Right forelimb (tissue), 1 donor: Measurements from ENCODE around the gene COL25A1.

Experiments used
- DNase-seq: peaks from one replicate; pipeline ENCODE4 v3.0.0-alpha.2; 2018

COL25A1 gene

GRCh38 chr4:109291707-109292238 is 10.7 kb downstream of the COL25A1 start:
- no peak for DNase-seq

GRCh38 chr4:109290918-109291317 is 11.5 kb downstream of the COL25A1 start:
- no peak for DNase-seq

GRCh38 chr4:109278594-109279031 is 23.8 kb downstream of the COL25A1 start:
- no peak for DNase-seq

GRCh38 chr4:109276482-109277095 is 25.9 kb downstream of the COL25A1 start:
- no peak for DNase-seq

- no peak for DNase-seq
These were observed 27.3 kb downstream of the COL25A1 start for GRCh38 chr4:109275066-109275745.

- no peak for DNase-seq
These were observed 35.6 kb downstream of the COL25A1 start for GRCh38 chr4:109266891-109267290.

GRCh38 chr4:109266236-109266635 is 36.2 kb downstream of the COL25A1 start:
- no peak for DNase-seq

GRCh38 chr4:109263721-109264120 is 38.7 kb downstream of the COL25A1 start:
- no peak for DNase-seq

GRCh38 chr4:109256818-109257217 is 45.6 kb downstream of the COL25A1 start:
- DNase-seq: no peak

- DNase-seq: no peak
These were observed 47.6 kb downstream of the COL25A1 start for GRCh38 chr4:109254845-109255244.

- no peak for DNase-seq
These were observed 51.1 kb downstream of the COL25A1 start for GRCh38 chr4:109251396-109251795.

- no peak for DNase-seq
These were observed 54.0 kb downstream of the COL25A1 start for GRCh38 chr4:109248322-109248900.

- no peak for DNase-seq
These were observed 58.6 kb downstream of the COL25A1 start for GRCh38 chr4:109243871-109244270.

- DNase-seq: no peak
These were observed 63.7 kb downstream of the COL25A1 start for GRCh38 chr4:109238746-109239145.

GRCh38 chr4:109235683-109236082 is 66.8 kb downstream of the COL25A1 start:
- no peak for DNase-seq

- no peak for DNase-seq
These were observed 67.9 kb downstream of the COL25A1 start for GRCh38 chr4:109234596-109234995.

- no peak for DNase-seq
These were observed 68.9 kb downstream of the COL25A1 start for GRCh38 chr4:109233570-109233969.

- no peak for DNase-seq
These were observed 69.8 kb downstream of the COL25A1 start for GRCh38 chr4:109232681-109233080.

- no peak for DNase-seq
These were observed 71.1 kb downstream of the COL25A1 start for GRCh38 chr4:109231331-109231730.

- no peak for DNase-seq
These were observed 73.4 kb downstream of the COL25A1 start for GRCh38 chr4:109229028-109229427.

- no peak for DNase-seq
These were observed 84.2 kb downstream of the COL25A1 start for GRCh38 chr4:109218288-109218687.

- DNase-seq: no peak
These were observed 86.3 kb downstream of the COL25A1 start for GRCh38 chr4:109216085-109216696.

GRCh38 chr4:109215506-109215905 is 87.0 kb downstream of the COL25A1 start:
- no peak for DNase-seq
